GM21723 (cell line): ENCODE data around the gene LMO7.
A peak's percentile ranks its signal among the peaks of the same experiment; 100 is the strongest.

ENCODE experiments used
- ATAC-seq: cut with Tn5 transposase; IDR thresholded peaks from one replicate; pipeline ENCODE4 v1.9.1; 2021; ENCODE audit warnings: mild to moderate bottlenecking, moderate library complexity; ENCODE audit not compliant: unreplicated experiment

LMO7 gene

GRCh38 chr13:75875450-75875849 lies 239.3 kb downstream of the LMO7 start:
- no peak for ATAC-seq

DNA sequence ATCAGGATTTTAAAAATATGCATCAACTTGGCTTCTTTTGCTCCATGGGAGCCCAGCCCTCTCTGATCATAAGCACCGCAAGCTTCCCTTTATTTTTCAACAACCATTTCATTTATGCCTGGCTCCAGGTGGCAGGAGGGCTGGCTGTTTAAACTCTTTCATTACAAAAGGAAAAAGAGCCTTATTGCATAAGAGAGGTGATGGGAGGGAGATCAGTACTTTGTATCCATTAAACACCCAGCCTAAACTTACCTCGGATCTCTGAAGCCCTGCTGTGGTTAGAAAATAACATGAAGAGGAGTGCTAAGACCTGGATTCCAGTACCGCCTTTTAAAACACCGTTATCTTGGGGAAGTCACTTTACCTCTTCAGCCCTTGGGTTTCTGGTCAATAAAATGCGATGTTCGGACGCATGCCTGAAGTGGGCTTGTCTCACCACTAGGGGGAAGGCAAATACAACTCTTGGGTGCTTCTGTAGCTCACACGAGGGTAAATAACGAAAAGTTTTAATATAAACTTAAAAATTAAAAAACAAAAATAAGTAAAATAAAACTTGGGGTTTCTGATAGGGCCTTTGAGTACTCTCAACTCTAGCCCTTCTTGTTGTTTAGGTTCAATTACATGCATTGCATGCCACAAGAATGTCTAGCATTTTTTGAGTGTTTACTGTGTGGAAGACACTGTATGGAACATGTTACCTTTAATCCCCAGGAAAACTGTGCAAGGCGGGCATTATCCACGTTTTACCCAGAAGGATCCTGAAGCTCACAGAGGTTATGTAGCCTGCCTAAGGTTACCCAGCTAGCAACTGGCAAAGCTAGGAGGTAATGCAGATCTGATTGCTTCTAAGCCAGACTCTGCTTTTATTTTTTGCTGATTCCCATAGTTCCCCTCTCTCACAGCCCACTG lies 240.3 kb downstream of the LMO7 start:
- peak; percentile 96 for ATAC-seq

DNA sequence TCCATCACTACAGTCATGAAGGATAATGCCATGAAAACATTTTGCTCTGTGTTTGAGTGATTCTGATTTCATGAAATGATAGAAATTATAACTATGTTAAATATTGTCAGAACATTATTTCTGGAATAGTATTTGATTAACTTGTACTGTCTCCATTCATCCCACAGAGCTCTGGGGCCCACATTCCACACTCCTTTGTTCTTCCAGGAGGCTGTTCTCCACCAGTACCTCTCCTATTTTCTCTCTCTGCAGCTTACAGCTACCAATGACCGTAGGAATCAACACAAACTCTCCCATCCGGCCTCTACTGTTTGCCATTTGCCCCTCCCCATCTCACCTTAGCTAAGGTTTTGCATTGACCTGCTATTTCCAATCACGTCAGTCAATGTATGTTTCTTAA lies 240.9 kb downstream of the LMO7 start:
- no peak for ATAC-seq

- no peak for ATAC-seq
Measured at GRCh38 chr13:75879656-75880055, 243.5 kb downstream of the LMO7 start.

DNA sequence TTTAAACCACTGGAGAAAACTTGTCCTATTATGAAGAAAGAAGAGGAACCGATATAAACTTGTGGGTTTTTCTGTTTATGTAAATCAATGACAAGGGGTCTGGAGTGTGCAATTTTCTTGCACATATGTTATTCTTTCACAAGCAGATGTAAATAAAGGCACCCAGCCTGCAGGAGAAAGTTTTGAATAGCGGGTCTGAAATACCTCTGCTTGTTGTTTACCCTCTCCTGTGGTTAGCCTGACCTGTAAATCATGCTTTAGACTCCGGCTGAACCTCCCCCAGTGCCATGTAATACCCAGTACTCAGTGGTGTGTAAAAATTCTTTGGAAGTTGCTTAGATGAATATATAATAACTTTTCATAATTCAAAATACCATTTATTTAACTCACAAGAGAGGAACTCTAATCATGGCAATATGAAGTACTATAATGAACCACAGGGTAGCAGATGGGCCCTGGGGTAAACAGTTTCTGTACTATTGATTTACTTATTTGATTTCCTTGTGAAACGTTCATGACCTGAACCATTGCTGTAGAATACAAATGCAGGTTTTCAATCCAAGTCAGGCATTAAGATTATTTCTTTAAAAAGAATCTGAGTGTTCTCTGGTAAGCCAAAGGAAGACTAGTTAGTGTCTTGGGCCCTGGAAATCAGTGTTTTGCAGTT lies 245.1 kb downstream of the LMO7 start:
- ATAC-seq: no peak

DNA sequence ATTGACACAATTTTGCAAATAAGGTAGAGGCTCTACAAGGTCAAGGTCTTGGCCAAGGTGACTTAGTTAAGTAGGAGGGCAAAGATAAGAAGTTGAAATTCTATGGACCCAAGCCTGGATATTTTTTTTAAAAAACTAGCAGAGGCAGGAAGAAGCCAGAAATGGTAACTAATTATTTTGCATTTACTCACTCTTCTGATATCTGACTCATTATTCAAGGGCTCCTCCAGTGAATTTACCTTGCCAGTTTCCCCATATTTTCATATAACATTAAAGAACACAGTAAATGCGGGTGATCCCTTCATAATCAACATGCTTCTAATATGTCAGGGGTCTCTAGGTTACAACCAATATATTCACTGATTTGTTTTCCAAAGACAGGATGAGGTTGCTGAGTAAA lies 246.1 kb downstream of the LMO7 start:
- ATAC-seq: no peak

DNA sequence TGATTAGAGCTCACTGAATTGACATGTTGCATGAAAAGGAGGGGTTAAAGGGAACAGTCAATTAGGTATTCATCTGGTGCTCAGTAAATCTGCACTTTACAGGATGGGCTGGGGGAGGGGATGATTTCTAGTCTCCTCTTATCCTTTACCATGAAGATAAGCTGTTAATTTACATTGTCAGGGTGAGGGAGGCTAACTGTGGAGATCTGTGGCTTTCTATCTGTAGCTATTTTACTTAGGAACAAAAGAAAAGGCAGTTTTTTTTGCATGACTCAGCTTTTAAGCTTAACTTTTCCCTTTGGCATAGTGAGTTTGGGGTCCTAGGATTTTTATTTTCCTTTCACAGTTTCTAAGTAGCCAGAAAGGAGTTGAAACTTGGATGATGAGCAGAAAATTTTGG lies 253.3 kb downstream of the LMO7 start:
- ATAC-seq: no peak

- ATAC-seq: no peak
Measured at GRCh38 chr13:75895168-75895567, 259.0 kb downstream of the LMO7 start.

- no peak for ATAC-seq
Measured at GRCh38 chr13:75896271-75896670, 260.1 kb downstream of the LMO7 start.

GRCh38 chr13:75897386-75897785 lies 261.3 kb downstream of the LMO7 start:
- ATAC-seq: no peak

- no peak for ATAC-seq
Measured at GRCh38 chr13:75901501-75901900, 265.4 kb downstream of the LMO7 start.

DNA sequence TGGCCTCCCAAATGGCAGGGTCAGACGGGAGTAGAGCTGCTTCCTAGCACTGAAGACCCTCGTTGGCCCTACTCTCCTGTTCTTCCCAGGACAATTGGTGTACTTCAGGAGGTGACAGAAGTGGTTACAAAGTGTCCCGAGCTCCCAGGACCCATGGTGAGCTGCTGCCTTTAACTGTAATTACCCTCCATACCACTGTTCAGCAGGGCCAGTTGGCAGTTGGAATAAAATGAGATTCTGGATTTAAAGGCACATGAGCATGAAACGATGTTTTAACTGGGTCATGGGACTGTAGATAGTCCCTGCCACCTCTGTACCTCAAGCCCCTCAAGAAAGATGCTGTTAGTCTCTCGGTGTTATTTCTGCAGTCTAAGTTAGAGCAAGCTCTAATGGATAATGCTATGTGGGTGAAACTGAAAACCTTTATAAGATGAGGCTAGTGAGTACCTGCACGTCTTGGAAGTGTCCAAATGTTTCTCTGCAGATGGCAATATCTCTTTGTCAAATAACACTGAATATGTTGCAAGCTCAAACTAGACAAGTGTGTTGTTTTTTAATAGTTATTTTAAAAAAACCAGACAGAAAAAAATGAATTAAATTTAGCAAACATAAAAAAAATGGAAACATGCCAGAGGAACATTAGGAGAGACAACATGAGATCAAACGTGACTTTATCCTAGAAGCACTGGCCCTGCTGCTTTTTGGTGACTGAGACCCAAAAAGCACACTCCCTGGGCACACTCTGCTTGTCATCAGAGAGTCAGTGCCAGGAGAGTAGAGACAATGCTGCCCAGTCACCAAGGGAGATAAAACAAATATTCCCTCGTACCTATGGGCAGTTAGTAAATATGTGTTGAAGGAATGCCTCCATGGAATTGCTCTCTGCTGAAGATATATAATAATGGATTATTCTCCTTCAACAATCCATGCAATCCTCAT lies 266.3 kb downstream of the LMO7 start:
- no peak for ATAC-seq

DNA sequence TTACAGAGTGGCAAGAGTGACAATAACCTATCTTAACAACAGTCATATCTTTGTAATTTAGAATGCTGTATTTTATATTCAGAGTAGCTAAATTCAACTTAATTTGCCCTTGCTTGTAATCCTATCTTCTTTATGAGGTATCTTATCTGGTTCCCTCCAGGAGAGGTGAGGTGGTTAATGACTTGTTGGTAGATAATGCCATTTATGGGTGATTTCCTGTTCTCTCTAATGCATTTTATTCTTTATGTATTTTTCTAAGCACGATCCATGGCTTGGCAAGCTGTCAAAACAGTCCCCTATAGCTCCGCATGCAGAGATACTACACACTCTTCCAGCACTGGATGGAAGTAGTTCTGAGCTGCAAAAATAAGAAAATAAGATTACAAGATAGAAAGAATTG lies 267.9 kb downstream of the LMO7 start:
- ATAC-seq: no peak

GRCh38 chr13:75906315-75906714 lies 270.2 kb downstream of the LMO7 start:
- ATAC-seq: no peak

DNA sequence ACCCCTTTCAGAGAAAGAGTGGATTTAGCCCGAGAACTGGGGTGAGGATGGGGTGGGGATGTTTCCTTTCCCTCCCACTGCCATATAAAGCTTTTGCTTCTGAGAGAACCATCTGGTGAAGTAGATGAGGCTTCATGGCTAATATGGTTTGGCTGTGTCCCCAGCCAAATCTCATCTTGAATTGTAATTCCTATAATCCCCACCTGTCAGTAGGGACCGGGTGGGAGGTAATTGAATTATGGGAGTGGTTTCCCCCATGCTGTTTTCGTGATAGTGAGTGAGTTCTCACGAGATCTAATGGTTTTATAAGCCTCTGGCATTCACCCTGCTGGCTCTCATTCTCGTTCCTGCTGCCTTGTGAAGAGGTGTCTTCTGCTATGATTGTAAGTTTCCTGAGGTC lies 270.9 kb downstream of the LMO7 start:
- ATAC-seq: no peak

GRCh38 chr13:75908141-75908540 lies 272.0 kb downstream of the LMO7 start:
- no peak for ATAC-seq
